GM12892 (cell line): Measurements from ENCODE around the gene MLH1.

ENCODE experiments used
- POLR2A ChIP-seq: IDR thresholded peaks from 2 replicates; pipeline ENCODE4 v1.6.1; 2011; ENCODE audit warnings: low read depth, low read length, control low read depth
- TAF1 ChIP-seq: IDR thresholded peaks from 2 replicates; pipeline ENCODE4 v1.6.1; 2011; ENCODE audit warnings: low read depth, mild to moderate bottlenecking, control low read depth, low read length, borderline replicate concordance

DNA sequence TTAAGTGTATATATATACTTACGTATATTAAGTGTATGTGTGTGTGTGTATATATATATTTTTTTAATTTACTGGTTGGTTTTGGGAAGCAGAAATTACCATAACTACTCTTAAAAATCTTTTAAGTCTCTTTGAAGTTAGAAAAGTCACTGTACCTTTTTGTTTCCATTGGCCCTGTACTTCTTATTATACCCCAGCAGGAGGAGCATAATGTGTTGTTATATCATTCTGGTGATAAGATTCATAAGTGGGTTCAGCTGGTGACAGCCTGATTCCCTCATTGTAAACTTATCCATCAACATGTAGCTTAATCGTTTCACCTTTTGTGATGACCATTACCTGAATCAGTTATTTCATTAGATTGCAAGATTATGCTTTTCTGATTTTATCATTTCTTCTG lies 30.8 kb downstream of the MLH1 start:
- no peak for TF ChIP-seq POLR2A
- TF ChIP-seq TAF1: no peak
